Measurements from ENCODE around the gene NPHS1. TPM values are rescaled to one million over a fixed set of nuclear protein-coding genes. Genes with fewer than 3 reads are reported as not detected.

Gene NPHS1
- total RNA-seq, 2 donors from 2014 or later: not detected

DNA sequence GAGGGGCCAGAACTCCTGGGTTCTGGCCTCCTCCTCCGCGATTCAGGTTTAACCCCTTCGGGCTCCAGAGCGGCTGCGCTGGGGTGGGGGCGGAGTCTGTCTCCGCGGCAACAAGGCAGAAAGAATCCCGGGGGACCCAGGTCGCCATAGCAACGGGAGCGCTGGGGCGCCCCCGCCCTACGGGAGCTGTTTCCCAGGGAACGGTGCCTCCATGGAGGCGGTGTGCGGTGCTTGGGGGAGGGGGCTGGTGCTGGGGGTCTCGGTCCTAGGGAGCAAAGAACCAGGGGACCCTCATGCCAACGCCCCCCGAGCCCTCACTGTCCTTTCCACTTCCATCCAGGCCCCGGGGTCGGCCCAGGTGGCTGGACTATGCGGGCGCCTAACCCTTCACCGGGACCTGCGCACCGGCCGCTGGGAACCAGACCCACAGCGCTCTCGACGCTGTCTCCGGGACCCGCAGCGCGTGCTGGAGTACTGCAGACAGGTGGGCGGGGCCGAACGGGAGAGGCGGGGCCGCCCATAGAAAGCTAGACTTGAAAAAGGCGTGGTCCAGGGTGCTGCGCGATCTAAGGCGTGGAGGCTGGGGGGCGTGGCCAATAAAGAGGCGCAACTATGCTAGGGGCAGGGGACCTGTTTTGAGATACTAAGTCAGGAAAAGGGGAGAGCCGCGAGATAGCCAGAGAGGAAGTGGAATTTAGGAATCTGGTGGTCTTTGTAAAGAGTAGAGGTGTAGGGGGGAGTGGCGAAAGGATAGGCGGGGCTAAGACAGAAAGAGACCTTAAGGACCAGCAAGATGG is 17.2 kb upstream of the NPHS1 start:
- TF ChIP-seq, protein P1, sequence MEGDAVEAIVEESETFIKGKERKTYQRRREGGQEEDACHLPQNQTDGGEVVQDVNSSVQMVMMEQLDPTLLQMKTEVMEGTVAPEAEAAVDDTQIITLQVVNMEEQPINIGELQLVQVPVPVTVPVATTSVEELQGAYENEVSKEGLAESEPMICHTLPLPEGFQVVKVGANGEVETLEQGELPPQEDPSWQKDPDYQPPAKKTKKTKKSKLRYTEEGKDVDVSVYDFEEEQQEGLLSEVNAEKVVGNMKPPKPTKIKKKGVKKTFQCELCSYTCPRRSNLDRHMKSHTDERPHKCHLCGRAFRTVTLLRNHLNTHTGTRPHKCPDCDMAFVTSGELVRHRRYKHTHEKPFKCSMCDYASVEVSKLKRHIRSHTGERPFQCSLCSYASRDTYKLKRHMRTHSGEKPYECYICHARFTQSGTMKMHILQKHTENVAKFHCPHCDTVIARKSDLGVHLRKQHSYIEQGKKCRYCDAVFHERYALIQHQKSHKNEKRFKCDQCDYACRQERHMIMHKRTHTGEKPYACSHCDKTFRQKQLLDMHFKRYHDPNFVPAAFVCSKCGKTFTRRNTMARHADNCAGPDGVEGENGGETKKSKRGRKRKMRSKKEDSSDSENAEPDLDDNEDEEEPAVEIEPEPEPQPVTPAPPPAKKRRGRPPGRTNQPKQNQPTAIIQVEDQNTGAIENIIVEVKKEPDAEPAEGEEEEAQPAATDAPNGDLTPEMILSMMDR (IDR thresholded peaks at IDR 0.05): no peak
- peaks cover 17 to 20% of the 10 kb centered on the region in 2 donors for H3K4me1 ChIP-seq (ENCODE audit: control insufficient read depth in 1 of 2, low read depth in 2 of 2)
- DNase-seq (ENCODE audit: low spot score) (no peak), ATAC-seq (ENCODE audit: insufficient number of reproducible peaks, low FRiP score, low read depth) (no peak)
- no peak overlapping the region for H3K27ac ChIP-seq
- H3K9me3 ChIP-seq: no peaks in the 10 kb centered on the region
- H3K4me3 ChIP-seq: peak overlapping the region; percentile 80
- H3K27me3 ChIP-seq (replicated peaks; ENCODE audit: insufficient read depth): no peaks in the 10 kb centered on the region
- no peaks in the 10 kb centered on the region for H3K36me3 ChIP-seq

DNA sequence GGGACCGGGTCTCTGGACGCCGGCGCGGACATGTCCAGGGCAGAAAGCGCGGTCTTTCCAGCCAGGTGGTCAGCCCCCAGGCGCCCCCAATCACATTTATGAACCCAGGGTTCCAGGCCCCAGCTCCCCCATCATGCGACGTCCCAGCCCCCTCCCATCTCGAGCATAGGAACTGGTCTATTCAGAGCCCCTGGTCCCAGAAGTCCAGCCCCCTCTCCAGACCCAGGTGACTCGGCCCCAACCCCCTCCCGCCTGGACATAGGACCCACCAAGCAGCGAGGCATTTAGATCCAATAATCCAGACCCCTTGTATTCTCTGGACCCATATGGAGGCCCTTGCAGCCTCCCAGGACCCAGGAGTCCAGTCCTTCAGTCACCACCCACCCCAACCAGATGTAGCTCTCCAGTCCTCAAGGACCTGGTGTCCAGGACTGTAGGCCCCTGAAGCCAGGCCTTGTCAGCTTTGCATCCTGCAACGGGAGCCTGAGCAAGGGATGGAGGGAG is 16.6 kb upstream of the NPHS1 start:
- ATAC-seq (ENCODE audit: insufficient number of reproducible peaks, low FRiP score, low read depth): no peak
- TF ChIP-seq, protein P1 (IDR thresholded peaks at IDR 0.05): no peak
- Histone ChIP-seq H3K27me3 (replicated peaks; ENCODE audit: insufficient read depth) (no peaks in the 10 kb centered on the region), H3K4me3 (peak overlapping the region; percentile 80), H3K27ac (no peak overlapping the region), H3K4me1 (ENCODE audit: control insufficient read depth in 1 of 2, low read depth in 2 of 2) (peaks cover 17 to 20% of the 10 kb centered on the region in 2 donors), H3K9me3 (no peaks in the 10 kb centered on the region), H3K36me3 (no peaks in the 10 kb centered on the region)
- no peak for DNase-seq (ENCODE audit: low spot score)

DNA sequence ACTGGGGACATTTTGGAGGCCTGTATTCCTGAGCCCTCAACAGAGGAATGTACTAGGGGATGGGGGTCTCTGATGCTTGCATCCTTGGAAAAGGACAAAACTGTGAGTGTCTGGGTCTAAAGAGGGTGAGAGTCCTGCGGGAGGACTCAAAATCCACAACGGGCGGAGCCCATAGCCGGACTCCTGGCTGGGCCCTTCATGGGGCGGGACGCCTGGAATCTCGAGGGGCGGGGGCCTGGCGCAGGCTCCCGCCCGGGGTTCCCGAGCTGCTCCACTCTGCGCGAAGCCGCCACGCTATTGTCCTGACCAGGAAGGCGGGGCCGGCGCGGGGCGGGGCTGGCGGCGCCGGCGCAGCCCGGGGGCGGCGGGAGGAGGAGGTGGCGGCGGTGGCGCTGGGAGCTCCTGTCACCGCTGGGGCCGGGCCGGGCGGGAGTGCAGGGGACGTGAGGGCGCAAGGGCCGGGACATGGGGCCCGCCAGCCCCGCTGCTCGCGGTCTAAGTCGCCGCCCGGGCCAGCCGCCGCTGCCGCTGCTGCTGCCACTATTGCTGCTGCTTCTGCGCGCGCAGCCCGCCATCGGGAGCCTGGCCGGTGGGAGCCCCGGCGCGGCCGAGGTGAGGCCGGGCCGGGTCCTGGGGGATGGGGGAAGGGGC is 16.0 kb upstream of the NPHS1 start, which contains the start of gene APLP1:
Gene APLP1 (plus strand): TSS at position 403 of the 651 bp plus-strand sequence. CDS start 63 bp downstream, at position 466.
- H3K27ac ChIP-seq: no peak within 1 kb of the TSS
- peaks cover 17 to 20% of the 10 kb centered on the region in 2 donors for H3K4me1 ChIP-seq (ENCODE audit: control insufficient read depth in 1 of 2, low read depth in 2 of 2)
- no peak for ATAC-seq (ENCODE audit: insufficient number of reproducible peaks, low FRiP score, low read depth)
- no peaks in the 10 kb centered on the region for H3K36me3 ChIP-seq
- H3K9me3 ChIP-seq: no peaks in the 10 kb centered on the region
- TF ChIP-seq, protein P1 (IDR thresholded peaks at IDR 0.05): no peak
- no peaks in the 10 kb centered on the region for H3K27me3 ChIP-seq (replicated peaks; ENCODE audit: insufficient read depth)
- peak within 1 kb of the TSS; percentile 80 for H3K4me3 ChIP-seq
- no peak for DNase-seq (ENCODE audit: low spot score)

DNA sequence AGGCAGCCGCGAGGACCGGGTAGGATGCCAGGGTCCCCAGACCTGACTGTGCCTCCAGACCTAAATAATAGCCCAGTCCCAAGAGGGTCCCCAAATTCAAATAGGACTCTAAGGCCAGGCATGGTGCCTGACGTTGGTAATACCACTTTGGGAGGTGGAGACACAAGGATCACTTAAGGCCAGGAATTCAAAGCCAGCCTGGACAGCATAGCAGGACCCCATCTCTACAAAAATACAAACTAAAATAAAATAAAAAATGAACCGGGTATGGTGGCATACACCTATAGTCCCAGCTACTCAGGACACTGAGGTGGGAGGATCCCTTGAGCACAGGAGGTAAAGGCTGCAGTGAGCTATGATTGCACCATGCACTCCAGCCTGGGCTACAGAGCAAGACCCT is 10.7 kb upstream of the NPHS1 start:
- DNase-seq (ENCODE audit: low spot score) (no peak), ATAC-seq (ENCODE audit: insufficient number of reproducible peaks, low FRiP score, low read depth) (no peak)
- TF ChIP-seq, protein P1 (IDR thresholded peaks at IDR 0.05): no peak
- no peaks in the 10 kb centered on the region for H3K9me3 ChIP-seq
- H3K27me3 ChIP-seq (replicated peaks; ENCODE audit: insufficient read depth): no peaks in the 10 kb centered on the region
- H3K4me3 ChIP-seq: no peak overlapping the region
- H3K27ac ChIP-seq: no peak overlapping the region
- H3K36me3 ChIP-seq: no peaks in the 10 kb centered on the region
- no peaks in the 10 kb centered on the region for H3K4me1 ChIP-seq (ENCODE audit: control insufficient read depth in 1 of 2, low read depth in 2 of 2)

DNA sequence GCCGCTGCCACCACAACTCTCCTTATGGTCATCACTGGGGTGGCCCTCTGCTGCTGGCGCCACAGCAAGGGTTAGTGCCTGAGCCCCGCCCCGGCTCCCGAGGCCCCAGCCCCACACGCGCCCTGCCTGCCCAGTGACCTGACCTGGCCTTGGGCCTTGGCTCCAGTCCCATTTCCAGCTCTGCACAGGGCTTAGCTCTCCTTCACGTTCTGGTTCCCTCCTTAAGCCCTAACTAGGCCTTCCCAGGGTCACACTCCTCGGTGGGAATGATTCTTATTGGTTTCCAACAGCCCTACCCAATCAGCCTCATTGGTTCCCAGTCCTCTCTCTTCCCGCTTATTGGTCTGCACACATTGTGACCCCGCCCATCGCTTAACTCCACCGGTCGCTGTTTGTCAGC is 10.2 kb upstream of the NPHS1 start:
- H3K36me3 ChIP-seq: no peaks in the 10 kb centered on the region
- TF ChIP-seq, protein P1 (IDR thresholded peaks at IDR 0.05): no peak
- no peaks in the 10 kb centered on the region for H3K9me3 ChIP-seq
- no peak overlapping the region for H3K27ac ChIP-seq
- ATAC-seq (ENCODE audit: insufficient number of reproducible peaks, low FRiP score, low read depth) (no peak), DNase-seq (ENCODE audit: low spot score) (no peak)
- H3K4me3 ChIP-seq: no peak overlapping the region
- H3K27me3 ChIP-seq (replicated peaks; ENCODE audit: insufficient read depth): no peaks in the 10 kb centered on the region
- no peaks in the 10 kb centered on the region for H3K4me1 ChIP-seq (ENCODE audit: control insufficient read depth in 1 of 2, low read depth in 2 of 2)

Data from thoracic aorta (tissue), 2 donors.